GM19239 (cell line): ENCODE results near the gene PRKCD.
"Not testable (repeated sequence)": the region's sequence is repeated elsewhere in the genome, so short reads cannot be mapped to it uniquely, and the experiment has no call there.

Source experiments
- DNase-seq: peaks from one replicate; pipeline ENCODE4 v3.0.0; 2011; ENCODE audit warnings: low spot score; ENCODE audit not compliant: insufficient read length
- FAIRE-seq: peaks from 2 replicates; lab custom pipeline; 2011; peaks lifted over from hg19 to GRCh38; lab: Jason Lieb, UNC

Gene PRKCD

DNA sequence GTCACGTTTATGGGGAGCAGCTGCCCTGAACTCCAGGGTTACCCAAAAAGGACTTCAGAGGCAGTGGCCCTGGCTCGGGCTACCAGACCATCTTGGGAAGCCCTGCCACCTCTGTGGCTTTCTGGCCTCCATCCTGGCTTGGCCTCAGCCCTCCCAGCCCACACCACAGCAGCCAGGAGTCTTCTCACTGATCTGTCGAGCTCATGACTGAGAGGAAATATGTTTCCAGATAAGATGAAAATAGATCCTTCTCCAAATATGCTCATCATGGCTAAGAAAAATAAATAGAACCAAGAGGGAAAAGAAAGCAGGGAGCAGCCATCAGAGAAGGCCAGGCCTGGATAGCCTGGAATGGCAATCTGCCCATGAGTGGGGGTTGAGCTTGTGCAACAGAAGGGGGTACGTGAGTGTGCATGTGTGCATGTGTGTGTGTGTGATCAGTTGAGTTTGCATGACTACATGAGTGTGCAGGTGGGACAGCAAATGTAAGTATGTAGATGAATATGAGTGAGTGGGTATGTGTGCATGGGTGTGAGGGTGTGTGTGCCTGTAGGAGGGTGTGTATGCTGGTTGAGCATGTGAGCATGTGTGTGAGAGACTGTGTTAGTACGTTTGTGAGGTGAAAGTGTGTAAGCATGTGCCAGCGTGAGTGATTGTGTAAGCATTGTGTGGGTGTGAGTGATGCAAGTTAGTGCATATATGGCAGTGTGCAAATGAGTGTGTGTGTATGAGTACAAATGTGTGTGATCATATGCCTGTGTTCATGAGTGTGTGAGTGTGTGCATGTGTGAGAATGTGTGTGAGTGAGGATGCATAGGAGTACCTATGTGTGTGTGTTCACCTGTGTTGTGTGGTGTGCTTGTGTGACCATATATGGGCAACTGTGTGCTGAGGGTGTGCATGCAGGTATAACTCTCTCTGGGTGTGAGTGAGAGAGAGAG is 20.8 kb upstream of the PRKCD start:
- no peak for DNase-seq
- FAIRE-seq: no peak

DNA sequence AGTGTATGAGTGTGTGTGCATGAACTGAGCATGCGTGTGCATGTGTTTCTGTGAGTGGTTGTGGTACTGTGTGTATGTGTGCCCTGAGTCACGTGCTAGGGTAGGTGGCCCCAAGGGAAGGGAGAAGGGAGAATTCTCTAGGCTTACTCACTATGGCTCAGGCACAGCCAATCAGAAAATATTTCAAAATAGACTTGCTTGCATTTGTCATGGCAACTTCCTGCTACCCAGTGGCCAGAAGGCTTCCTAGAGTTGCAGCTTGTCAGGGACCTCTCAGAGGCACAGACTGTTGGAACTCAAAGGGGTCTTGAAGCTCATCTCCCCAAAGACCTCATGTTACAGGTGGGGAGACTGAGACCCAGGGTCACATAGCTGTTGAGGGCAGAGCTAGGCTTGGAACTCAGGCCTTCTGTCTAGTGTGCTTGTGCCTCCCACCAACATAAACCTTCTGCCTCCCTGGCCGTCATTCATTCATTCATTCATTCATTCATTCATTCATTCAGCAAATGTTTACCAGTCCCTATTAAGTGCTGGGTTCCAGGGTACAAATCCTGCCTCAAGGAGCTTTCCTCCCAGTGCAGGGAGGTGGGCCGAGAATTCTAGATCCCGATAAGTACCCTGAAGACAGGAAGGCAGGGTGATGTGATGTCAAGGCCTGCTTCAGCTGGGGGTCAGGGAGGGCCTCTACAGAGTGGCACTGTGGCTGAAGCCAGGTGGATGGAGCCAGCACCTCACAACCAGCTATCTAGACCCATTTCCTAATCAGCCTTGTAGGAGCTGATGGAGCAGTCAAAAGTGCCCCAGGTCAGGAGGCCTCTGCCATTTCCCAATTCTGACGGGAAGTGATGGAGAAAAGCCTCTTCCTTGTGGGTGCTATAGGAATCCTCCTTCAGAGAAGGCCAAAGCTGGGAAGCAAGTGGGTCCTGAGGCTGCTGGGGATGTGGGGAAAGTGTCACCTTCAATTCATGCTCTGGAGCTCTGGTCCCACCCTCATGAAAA is 19.9 kb upstream of the PRKCD start:
- FAIRE-seq (no peak), DNase-seq (no peak)

GRCh38 chr3:53142986-53143385 is 18.0 kb upstream of the PRKCD start:
- DNase-seq: no peak
- FAIRE-seq: no peak

DNA sequence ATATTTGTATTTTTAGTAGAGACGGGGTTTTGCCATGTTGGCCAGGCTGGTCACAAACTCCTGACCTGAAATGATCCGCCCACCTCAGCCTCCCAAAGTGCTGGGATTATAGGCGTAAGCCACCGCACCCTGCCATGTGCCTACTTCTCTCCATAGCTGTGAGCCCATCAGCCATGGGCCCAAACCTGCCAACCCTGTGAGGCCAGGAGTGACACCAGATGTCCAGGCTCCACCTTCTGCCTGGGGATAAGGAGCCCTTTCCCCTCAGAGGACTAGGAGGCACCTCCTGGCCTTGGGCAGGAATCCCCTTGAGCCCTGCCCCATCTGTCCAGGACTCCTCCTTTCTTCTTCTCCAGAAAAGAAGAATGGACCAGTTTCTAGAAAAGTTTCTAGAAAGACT is 16.6 kb upstream of the PRKCD start:
- FAIRE-seq (no peak), DNase-seq (no peak)

GRCh38 chr3:53144862-53145712 is 15.9 kb upstream of the PRKCD start:
- DNase-seq: no peak
- no peak for FAIRE-seq

- FAIRE-seq: no peak
- DNase-seq: no peak
Measured at GRCh38 chr3:53145713-53146080, 15.3 kb upstream of the PRKCD start.

GRCh38 chr3:53146319-53146891 is 14.6 kb upstream of the PRKCD start:
- DNase-seq: no peak
- FAIRE-seq: no peak

DNA sequence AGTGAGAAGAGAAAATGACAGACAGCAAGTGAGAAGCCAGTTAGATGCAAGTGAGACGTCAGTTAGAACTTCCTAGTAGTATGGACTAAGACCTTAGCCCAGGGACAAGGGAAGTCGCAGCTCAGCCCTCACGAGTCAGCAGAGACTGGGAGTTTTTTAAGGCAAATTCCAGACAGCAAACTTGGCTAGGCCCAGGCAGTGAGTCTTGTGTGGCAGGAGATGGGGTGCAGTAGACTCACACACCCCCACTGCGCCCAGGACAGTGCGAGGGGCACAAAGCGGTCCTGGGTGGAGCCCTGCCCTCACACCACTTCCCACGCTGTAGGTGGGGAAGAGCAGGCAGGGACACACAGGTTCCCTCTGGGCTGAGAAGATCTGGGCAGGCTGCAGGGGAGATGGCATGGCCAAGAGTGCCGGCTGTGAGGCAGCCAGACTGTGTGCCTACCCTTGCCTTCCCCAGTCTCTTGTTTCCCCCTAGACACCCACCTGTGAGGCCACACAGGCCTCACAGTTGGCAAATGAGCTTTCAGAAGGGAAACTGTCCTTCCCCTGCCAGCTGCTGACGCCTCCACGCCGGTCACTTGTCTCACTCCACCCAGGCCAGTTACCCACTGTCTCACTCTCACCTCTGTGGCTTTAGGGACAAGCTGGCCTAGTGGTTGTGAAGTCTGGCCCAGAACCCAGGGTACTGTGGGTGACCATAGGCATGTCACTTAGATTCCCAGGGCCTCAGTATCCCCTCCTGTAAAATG is 13.7 kb upstream of the PRKCD start:
- DNase-seq: no peak
- FAIRE-seq: no peak

DNA sequence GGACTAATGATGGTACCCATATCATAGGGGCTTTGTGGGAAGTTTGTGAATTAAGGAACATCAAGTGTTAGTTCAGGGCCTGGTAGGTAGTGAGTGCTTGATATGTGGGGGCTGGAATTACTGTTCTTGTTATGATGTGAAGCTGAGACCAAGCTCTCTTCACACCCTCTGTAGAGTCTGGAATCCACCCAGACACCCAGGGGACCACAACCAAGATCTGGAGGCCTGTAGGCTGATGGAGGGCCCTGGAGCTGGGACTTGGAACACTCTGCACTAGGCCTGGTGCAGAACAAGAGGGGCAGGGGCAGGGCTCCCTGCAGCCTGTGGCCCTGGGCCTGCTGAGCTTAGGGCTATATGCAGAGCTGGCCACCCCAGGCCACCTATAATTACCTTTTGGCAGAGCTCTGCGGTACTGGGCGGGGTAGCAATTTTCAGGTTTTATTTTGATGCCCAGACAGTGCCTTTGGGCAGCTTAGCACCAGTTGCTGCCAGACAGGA is 13.1 kb upstream of the PRKCD start:
- DNase-seq: no peak
- FAIRE-seq: no peak

- FAIRE-seq (no peak), DNase-seq (no peak)
Measured at GRCh38 chr3:53149006-53149690, 11.9 kb upstream of the PRKCD start.

GRCh38 chr3:53149699-53150098 is 11.3 kb upstream of the PRKCD start:
- DNase-seq (no peak), FAIRE-seq (no peak)

DNA sequence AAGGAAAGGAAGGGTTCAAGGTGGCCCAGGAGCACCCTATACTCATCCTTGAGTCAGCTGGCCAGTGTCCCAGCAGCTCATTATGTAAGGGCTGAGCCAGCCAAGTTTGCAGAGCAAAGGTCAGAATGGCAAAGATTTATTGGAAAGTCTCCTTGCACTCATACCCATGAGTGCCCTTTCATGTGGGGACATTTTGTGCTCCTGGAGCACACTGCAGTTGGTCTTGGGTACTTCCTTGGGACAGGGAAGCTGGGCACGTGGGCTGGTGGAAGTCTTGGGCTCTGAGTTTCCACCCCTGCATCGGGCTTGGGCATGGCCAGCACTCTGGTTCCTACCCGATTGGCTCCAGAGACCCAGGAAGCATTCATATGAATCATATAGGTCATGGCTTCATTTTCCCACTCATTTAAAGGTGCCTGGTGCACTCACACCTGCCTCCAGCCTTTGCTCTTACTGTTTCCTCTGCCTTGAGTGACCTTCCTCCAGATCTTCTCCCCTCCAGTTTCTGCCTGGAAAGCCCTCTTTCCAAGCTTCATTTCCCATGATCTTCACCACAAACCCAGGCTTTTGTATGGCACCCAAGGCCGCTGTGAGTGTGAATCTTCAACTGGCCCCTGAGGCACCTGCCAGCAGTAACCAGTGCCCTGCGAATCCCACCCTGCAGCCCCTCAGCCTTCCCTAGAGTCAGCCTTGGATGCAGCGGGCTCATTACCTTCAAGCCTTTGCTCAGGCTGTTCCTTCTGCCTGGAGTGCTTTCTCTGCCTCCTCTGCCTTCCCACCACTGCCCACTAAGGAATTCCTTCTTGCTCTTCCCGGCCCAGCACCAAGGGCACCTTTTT is 10.5 kb upstream of the PRKCD start:
- FAIRE-seq (no peak), DNase-seq (no peak)

GRCh38 chr3:53151086-53151438 is 9.9 kb upstream of the PRKCD start:
- DNase-seq, FAIRE-seq: not testable (repeated sequence)

DNA sequence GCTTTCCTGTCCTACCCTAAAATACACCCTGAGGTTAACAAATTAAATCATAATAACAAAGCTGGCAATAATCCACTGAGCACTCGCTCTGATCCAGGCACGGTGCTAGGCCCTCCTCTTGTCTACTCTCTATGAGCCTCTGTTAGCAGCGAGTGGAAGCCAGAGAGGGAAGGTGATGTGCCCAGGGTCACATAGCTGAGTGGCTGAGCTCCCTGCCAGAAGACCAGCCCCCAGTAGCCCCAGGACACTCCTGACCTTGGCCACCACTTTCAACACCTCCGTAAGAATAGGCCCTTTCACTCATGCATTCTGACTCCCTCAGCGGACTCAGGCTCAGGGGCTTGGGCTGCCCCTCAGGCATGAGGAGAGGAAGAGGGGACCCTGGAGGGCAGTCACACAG is 9.5 kb upstream of the PRKCD start:
- FAIRE-seq (no peak), DNase-seq (no peak)

DNA sequence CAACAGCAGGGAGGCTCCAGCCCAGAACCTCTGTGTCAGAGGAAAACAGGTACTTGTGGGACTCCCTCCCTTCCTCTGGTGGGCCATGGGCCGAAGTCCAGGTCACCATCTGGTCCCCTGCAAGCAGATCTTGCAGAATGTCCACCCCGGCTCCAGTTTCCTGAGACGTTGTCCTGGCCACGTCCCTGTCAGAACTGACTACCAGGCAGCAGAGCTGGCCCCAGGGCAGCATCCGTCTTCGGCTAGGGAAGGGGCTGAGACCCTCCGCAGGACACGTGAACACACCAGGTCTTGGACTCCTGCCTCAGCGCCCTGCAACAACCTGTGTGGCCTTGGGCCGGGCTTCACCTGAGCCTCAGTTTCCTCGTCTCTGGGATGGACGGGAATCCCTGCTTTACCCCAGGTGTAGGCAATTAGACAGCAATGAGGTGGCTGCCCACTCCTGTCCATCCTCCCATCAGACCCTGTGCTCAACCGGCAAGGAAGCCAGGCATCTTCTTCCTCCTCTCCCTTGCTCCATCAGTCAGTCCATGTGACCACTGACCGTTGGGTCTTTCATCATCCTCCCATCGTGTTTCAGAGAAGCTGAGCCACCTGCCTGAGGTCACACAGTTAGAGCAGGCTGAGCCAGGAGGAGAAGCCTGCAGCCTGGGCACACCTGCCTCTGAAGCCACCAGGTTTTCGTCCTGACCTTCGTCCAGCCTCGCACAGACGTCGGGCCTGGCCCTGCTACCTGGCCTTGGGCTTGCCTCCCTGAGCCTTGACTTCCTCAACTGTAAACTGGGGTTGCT is 8.9 kb upstream of the PRKCD start:
- DNase-seq (no peak), FAIRE-seq (no peak)

GRCh38 chr3:53153264-53153823 is 7.7 kb upstream of the PRKCD start:
- DNase-seq: no peak
- no peak for FAIRE-seq
